NT2/D1 (cell line): Measurements from ENCODE around the gene OR2T34.

Experiments
- SUZ12 ChIP-seq: IDR thresholded peaks from 2 replicates; pipeline ENCODE4 v1.6.1; 2011; ENCODE audit not compliant: insufficient read length, insufficient read depth; ENCODE audit errors: extremely low read depth
- YY1 ChIP-seq: IDR thresholded peaks from 2 replicates; pipeline ENCODE4 v1.6.1; 2011; ENCODE audit not compliant: insufficient read length, insufficient read depth
- ZNF274 ChIP-seq: IDR thresholded peaks from 2 replicates; pipeline ENCODE4 v1.6.1; 2011; ENCODE audit warnings: mild to moderate bottlenecking, low read depth, low read length

DNA sequence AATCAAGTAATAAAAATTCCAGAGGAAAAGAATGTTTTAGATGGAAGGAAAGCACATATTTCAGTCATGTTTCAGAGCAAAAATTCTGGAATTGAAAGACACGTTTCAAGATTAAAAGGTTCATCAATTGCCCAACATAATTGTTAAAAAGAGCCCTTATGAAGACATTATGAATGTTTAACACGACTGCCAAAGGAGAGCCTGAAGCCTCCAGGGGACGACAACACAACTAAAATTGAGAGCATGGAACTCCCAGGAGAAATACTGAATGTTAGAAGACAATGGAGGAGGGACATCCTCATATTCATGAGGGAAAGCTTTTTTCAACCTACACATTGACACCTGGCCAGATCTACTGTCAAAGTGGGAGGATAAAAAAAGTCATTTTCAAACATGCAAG lies 44.3 kb upstream of the OR2T34 start:
- TF ChIP-seq ZNF274 (no peak), YY1 (no peak), SUZ12 (no peak)
